MV-4-11 (cell line): ENCODE measurements around the gene TADA2B.
"Not testable (repeated sequence)": the region's sequence is repeated elsewhere in the genome, so short reads cannot be mapped to it uniquely, and the experiment has no call there.

ENCODE experiments used
- DNase-seq: peaks from one replicate; lab custom pipeline; 2025; lab: John Stamatoyannopoulos, UW

TADA2B gene

DNA sequence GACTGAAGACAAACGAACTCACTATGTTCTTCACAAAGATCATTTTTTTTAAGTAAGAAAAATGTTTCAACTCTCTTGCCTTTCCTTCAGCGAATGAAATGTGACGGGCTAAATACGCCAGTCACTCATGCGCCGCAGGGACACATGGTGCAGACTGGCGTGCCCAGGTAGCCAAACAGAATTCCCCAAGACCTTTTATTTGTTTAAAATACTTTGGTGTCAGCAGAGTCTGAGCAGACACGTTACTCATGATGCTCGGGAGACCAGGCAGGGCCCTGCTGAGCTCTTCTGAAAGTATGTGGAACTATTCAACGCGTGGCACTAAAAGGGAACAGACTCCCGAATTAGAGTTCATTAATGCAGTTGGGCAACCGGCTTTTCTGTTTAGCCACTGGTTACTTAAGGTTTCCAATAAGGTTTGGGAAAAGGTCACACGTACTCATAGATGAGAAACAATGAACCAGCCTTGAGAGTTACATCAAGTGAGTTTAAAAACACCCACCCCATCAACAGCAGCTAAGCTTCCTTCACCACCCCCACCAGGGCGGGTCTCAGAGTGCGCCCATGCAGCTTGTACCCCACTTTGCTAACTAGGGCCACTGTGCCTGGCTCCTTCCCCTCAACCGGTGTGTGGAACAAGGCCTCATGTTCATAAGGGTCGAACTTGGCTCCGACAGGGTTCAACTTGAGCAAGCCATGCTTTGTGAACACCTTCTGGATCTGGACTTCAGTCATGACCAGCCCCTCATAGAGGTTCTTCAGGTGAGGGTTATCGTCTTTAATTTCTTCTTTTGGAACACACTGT is 17.4 kb downstream of the TADA2B start:
- DNase-seq: peak; percentile 91

DNA sequence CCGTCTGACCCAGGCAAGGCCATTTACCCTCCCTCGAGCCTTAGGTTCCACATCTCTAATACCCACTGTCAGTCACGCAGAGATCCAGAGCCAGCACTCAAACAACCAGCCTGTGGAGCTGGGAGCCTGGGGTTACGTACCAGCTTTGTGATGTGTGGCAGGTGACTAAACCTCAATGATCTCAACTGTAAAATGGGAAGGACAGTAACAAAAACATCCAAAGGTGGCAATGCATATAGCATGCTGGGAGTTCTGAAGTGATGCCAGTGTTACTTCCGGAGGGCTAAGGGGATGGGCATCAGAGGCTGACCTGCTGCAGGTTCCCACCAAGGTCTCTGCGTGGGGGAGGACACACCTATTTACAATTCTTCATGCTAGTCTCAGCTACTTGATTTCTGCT is 18.6 kb downstream of the TADA2B start:
- DNase-seq: no peak

DNA sequence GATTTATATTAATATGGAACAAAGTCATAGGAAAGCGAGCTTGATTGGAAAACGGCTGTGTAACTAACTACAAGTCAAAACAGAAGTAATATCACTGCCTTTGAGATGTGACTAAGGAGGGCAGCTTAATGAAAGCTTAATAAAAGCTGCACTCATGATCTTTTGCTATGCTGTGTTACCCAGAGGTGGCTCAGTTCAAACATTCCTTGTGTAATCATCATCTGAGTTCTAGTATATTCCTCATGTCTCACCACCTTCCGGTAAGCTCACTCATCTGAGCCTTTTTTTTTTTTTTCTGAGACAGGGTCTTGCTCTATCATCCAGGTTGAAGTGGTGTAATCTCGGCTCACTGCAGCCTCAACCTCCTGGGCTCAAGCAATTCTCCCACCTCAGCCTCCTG is 19.6 kb downstream of the TADA2B start:
- DNase-seq: no peak

DNA sequence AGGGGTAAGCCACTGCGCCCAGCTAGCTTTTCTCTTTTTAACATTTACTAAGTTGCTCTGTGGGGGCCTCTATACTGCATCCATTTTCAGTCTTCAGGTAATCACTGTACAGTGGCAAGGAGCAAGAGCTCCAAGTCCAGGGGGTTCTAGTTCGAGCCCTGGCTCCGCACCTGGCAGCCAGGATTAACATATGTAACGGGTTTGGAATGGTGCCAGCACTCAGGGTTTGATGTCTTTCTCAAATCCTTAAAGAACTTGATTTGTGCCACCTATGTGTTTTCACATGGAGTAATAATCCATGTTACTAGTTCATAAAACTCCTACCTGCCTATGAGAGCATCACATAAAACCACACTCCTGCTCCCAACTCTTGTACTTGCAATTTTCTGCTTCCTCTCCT is 20.2 kb downstream of the TADA2B start:
- no peak for DNase-seq

DNA sequence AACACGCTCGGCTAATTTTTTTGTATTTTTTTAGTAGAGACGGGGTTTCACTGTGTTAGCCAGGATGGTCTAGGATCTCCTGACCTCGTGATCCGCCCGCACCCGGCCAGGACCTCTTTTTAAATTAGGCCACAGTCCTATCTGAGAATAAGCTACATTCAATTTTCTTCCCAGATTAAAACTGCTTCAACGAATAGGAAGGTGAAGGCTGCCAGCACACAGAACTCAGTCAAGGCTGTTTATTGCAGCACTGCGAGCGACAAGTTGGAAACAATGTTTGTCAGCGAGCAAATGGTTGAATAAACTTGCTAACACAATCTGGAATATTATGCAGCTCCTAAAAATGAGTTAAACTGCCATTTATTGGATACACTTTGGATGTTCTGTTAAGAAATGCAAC is 22.8 kb downstream of the TADA2B start:
- DNase-seq: no peak

DNA sequence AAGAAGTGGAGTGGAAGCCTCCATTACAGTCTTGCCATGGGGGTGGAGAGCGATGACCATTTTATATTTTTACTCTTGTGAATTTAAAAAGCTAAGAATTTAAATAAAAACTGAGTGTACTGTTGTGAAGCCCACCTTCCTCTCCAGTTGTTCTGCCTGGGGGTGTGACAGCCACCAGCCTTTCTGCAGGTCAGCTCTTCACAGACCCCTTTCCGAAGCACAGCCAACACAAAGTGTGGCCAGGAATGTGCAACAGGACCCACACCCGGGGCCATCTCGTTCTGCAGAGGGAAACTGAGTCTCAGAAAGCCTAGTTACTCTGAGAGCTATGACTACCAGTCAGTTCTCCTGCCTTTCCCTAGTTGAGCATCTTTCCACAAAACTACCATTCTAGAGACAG is 23.3 kb downstream of the TADA2B start:
- no peak for DNase-seq

DNA sequence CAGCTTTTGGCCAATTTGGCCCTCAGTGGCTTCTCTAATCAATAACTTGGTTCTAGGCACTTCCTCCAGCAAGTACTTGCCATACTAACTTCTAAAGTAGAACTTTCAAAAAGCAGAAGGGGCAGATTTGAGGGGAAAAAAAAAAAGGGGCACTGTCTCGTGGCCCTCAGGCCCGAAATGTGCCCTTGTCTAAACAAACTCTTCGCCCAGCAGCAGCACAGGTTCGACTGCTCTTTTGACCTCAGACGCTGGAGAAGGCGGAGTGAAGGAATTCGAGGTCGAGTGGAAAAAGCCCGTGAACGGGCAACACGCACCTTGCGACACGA is 23.9 kb downstream of the TADA2B start:
- no peak for DNase-seq

DNA sequence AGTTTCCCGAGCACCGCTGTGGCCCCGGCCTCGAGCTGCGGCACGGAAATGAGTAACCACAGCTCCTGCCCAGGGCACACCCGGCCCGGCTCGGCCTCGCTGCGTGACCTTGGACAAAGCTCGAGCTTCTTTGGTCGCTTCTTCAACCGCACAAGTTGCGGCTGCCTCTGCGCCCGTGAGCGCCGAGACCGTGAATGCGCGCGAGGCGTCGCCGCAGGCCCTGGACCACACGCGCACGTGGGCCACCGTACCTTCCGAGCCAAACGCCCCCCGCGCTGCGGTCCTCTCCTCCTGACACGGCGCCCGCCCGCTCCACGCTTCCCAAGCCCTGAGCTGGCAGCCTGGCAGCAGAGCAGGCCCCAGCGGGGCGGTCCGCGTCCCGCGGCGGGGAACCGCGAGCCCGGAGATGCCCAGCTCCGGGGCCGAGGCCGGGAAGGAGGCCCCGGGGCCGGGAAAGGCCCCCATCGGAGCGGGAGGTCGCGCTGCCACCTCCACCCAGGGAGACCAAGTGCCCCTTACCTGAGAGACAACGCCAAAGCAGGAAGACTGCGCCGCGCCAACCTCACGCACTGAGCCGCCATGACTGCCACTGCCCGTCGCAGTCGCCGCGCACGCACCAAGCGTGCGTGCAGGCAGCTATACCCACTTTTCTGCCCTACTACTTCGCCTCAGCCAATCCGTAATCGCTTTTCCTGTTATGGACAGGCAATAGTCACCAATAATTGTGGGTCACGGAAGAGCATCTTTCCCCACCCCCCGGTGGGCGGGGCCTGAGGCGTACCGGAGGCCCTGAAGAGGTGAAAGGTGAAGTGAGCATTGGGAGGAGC is 24.5 kb downstream of the TADA2B start, which contains the start of gene GRPEL1:
Gene GRPEL1, minus strand, starts transcription at position 613 of the 827 bp plus-strand sequence. Its CDS starts 32 bp downstream, at position 581.
- peak; percentile 100 for DNase-seq

DNA sequence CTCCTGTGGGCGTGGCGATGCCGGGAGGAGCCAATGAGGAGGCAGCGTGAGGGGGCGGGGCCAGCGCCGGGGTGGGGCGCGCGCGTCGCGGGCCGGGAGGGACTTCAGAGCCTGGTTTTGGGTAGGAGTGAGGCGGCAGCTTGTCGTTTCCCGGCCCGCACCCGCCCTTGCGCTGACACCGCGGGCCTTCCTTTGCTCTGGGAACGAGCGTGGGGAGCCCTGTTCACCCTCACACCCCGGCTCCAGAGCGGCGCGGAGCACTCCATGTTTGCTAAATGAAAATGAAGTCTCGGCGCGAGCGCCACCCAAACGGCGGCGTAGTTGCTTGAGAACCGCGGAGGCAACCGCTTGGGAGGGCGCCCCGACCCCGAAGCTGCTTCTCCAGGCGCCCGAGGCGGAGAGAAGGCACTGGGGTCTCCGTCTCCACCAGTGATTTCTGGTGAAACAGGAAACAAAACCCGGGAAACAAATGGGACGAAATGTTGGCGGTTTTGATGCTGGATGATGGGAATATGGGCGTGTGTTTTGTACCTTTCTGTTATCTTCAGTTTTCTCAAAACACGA is 25.2 kb downstream of the TADA2B start:
- DNase-seq: no peak

DNA sequence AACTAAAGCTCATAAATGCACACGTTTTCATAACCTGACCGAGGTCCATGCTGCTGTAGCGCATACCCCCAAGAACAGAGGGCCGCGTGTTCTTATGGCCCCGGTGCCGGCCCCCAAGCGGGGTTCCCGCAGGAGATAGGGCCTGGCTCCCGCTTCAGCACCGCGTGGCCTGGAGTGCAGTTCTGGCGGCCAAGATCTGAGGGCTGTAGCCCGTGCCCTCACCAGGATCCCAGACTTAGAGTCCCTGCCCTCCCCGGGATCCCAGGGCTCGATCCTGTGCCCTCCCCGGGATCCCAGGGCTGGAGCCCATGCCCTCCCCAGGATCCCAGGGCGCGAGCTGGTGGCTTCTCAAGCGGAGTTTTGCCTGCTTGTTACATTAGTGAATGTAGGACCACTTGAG is 25.7 kb downstream of the TADA2B start:
- DNase-seq: no peak

DNA sequence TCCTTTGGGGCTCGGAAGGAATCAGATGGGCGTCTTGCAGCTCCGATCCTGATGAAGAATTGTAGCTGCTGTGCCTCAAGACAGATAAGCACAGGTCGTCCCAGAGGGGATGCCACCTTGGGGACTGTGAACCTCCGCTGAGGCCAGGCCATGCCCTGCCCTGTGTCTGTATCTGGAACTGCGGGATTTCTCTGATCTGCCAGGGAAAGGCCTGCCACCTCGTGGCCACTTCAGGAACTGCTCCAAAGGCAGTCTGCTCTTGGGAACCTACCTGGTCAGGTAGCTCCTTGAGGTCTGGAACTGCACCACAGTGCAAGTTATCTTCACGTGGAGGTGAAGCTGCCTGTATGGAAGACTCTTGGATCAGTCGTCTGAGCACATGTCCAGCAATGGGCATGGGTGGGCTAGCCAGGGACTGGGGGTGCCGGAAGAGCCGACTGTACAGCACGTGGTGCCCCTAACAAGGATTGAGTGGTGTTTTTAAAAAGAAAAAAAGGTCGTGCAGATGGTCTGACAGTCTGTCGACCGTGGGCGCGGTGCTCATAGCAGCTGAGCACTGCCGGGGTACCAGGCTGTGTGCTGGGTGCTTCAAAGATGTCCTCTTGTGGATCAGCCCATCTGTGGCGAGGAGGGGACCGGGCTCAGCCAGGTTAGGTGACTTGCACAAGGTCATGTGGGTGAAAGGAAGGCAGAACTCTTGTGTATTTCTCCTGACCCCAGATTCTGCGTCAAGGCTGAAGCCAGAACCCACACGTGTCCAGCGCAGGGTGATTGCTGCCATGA is 27.7 kb downstream of the TADA2B start:
- DNase-seq: peak; percentile 61

DNA sequence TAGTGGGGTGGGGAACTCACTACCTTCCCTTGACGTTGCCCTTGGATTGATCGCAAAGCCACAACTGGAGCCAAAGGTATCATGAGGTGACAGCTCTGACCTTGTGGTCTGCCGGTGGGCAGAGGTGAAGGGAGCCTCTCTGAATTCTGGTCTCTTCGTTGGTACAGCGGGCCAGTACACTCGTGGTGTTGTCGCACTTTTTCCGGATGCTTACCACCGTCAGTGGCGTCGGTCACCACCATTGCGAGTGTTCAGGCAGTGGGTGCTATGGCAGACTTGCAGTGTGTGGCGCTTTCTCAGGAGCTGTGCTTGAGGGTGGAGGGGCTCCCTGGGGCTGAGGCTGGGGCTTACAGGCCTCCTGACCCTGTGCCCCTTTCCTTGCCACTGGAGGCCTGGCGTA is 29.9 kb downstream of the TADA2B start:
- DNase-seq: no peak

DNA sequence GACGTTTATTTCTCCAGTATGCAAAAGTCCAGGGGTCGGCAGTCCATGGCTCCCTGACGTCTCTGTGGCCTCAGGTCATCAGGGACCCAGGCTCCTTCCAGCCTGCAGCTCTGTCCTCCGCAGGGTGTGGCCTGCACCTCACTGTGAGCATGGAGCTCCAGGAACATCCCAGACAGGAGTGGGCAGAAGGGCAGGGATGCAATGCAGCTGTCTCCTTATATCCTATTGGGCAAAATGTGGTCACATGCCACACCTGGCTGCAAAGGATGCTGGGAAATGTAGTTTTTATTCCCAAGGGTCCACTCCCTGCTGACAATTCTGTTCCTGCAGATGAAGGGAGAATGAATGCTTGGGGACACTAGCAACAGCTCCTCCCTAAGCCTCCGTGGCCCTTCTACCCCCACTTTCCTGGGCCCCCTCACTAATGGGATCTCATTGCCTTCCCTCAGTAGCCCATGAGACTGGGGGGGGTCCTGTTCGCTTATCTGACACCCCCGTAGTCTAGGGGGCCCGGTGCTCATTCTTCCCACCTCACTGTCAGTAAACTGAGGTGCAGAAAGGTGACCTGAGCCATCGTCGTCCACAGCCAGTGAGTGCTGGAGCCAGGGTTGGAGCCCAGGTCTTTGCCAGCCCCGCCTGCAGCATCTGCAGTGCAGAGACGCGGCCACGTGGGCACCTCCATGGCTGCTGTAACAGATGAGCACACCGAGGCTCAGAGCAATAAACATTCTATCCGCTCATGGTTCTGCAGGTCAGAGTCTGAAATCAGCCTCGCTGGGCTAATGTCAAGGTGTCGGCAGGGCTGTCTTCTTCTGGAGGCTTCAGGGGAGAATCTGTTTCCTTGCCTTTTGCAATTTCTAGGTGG is 30.6 kb downstream of the TADA2B start:
- peak; percentile 27 for DNase-seq

DNA sequence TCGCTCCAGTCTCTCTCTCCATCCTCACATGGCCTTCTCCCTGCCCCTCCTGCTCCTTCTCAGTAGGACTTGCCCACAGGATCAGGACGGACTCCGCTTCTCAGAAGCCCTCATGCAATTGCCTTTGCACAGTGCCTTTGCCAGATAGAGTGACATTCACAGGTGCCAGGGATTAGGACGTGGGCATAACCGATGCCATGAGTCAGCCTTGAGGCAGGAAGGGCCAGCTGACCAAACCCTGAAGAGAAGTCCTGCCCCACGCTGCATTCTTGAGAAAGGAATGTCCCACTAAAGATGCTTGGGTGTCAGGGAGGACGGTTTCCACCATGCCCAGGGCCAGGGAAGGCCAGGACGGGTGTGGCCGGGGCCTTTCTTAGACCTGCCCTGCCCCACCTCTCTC is 31.3 kb downstream of the TADA2B start:
- peak; percentile 28 for DNase-seq

DNA sequence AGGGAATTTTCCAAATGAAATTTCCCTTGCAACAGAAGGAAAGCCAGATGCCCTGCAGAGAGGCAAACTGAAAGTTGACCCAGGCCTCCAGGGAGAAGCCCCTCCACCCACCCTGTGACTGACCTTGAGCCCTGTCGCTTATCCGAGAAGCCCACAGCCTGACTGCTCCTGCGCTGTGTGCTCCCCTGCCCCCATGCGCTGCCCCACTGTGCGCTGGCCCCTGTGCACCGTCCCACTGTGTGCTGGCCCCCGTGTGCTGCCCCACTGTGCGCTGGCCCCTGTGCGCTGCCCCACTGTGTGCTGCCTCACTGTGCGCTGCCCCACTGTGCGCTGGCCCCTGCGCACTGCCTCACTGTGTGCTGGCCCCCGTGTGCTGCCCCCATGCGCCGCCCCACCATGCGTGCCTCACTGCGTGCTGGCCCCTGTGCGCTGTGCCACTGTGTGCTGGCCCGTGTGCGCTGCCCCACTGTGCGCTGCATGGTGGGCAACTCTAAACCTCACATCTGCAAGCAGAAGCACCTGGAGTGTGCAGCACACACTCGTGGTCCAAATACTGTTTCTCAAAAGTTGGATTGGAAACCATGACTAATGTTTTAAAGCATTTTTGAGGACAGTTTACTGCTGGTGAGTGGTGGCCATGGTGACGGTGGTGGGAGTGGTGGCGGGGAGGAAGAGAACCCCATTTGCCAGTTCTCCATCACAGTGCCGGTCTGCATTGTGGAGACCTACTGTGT is 33.0 kb downstream of the TADA2B start:
- DNase-seq: peak; percentile 29

DNA sequence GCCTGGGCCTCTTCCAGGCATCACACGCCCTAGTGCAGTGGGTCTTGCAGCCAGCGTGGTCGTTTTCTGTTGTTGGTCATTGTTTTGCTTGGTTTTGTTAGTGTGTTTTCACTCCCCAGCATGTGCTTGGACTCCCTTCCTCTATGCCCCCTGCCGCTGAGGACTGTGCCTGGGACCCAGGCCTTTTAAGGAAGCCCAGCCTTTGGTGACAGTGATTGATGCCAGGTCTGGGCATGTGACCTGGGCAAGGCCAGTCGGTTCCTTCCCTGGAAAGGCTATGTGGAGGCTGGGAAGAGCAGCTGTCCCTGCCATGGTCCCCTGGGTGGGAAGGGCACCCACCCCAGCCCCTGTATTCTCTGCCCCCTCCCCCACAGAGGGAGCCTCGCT is 33.5 kb downstream of the TADA2B start:
- no peak for DNase-seq

DNA sequence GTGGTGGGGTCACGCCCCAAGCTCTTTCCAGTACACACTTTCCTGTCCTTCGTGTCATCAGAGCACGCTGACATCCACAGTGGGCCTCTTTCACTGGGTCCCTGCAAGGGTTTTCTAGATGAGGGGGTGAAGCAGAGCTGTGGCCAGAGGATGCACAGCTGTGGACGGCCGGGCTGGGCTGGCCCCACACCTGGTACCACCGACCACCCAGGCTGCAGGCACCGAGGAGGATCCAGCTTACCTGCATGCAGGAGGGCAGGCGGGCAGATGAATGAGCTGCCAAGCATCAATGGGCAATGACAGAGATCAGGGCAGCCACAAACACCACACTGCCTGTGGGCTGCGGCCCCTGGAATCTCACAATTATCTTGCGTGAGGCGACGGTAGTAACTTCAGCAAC is 34.2 kb downstream of the TADA2B start:
- no peak for DNase-seq

DNA sequence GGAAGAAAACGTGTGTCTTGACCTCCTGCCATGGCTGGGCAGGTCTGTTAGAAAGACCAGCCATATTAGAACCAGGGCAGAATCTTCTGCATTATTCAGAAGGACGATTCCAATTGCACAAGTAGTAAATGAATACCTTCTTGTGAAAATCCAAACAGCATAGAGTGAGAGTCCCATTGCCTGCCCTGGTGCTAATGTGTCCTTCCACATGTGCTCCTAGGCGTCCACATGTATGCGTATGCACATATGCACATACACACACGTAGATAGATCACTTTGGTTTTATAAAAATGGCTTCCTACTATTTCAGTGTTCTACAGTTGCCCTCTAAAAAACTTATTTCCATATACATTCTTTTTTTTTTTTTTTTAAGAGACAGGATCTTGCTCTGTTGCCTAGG is 34.9 kb downstream of the TADA2B start:
- DNase-seq: no peak

DNA sequence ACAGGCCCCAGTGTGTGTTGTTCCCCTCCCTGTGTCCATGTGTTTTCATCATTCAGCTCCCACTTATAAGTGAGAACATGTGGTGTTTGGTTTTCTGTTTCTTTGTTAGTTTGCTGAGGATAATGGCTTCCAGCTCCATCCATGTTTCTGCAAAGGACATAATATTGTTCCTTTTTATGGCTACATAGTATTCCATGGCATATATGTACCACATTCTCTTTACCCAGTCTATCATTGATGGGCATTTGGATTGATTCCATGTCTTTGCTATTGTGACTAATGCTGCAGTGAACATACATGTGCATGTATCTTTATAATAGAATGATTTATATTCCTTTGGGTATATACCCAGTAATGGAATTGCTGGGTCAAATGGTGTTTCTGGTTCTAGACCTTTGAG is 36.3 kb downstream of the TADA2B start:
- not testable (repeated sequence) for DNase-seq

DNA sequence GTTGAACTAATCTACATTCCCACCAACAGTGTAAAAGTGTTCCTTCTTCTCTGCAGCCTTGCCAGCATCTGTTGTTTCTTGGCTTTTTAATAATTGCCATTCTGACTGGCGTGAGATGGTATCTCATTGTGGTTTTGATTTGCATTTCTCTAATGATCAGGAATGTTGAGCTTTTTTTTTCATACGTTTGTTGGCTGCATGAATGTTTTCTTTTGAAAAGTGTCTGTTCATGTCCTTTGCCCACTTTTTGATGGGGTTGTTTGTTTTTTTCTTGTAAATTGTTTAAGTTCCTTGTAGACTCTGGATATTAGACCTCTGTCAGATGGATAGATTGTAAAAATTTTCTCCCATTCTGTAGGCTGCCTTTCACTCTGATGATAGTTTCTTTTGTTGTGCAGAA is 36.7 kb downstream of the TADA2B start:
- not testable (repeated sequence) for DNase-seq
